ENCODE measurements around the gene PRRC2C.
"Not testable (repeated sequence)": the region's sequence is repeated elsewhere in the genome, so short reads cannot be mapped to it uniquely, and the experiment has no call there.

PRRC2C gene

GRCh38 chr1:171585715-171586114 lies 100.4 kb downstream of the PRRC2C start:
- no peak overlapping the region for H3K27ac ChIP-seq (ENCODE audit: low read length)
- H3K36me3 ChIP-seq (ENCODE audit: control insufficient read depth in 1 of 2, insufficient read depth in 2 of 2, low read length in 2 of 2) = peaks cover 60 to 69% of the 10 kb centered on the region in 2 donors

GRCh38 chr1:171588230-171588629 lies 102.9 kb downstream of the PRRC2C start:
- Histone ChIP-seq H3K27ac (ENCODE audit: low read length) (no peak overlapping the region), H3K27me3 (ENCODE audit: low read depth, low read length) (no peaks in the 10 kb centered on the region), H3K4me1 (ENCODE audit: control insufficient read depth in 1 of 2, insufficient read depth in 2 of 2, low read length in 2 of 2) (peaks cover 0 to 3% of the 10 kb centered on the region in 2 donors), H3K36me3 (ENCODE audit: control insufficient read depth in 1 of 2, insufficient read depth in 2 of 2, low read length in 2 of 2) (peaks cover 71 to 75% of the 10 kb centered on the region in 2 donors), H3K9me3 (ENCODE audit: control insufficient read depth in 1 of 2, low read length in 2 of 2) (no peaks in the 10 kb centered on the region), H3K4me3 (ENCODE audit: low read depth in 1 of 2, low read length in 2 of 2) (no peak overlapping the region)

More at GRCh38 chr1:171585715-171586114, 100.4 kb downstream of the PRRC2C start:
- Histone ChIP-seq H3K4me3 (ENCODE audit: low read depth in 1 of 2, low read length in 2 of 2) (no peak overlapping the region), H3K9me3 (ENCODE audit: control insufficient read depth in 1 of 2, low read length in 2 of 2) (no peaks in the 10 kb centered on the region), H3K27me3 (ENCODE audit: low read depth, low read length) (no peaks in the 10 kb centered on the region), H3K4me1 (ENCODE audit: control insufficient read depth in 1 of 2, insufficient read depth in 2 of 2, low read length in 2 of 2) (peaks cover 0 to 3% of the 10 kb centered on the region in 2 donors)

- no peaks in the 10 kb centered on the region for H3K9me3 ChIP-seq (ENCODE audit: control insufficient read depth in 1 of 2, low read length in 2 of 2)
- H3K4me1 ChIP-seq (ENCODE audit: control insufficient read depth in 1 of 2, insufficient read depth in 2 of 2, low read length in 2 of 2) = peaks cover 0 to 3% of the 10 kb centered on the region in 2 donors
- no peak overlapping the region for H3K4me3 ChIP-seq (ENCODE audit: low read depth in 1 of 2, low read length in 2 of 2)
- peaks cover 55 to 67% of the 10 kb centered on the region in 2 donors for H3K36me3 ChIP-seq (ENCODE audit: control insufficient read depth in 1 of 2, insufficient read depth in 2 of 2, low read length in 2 of 2)
- no peaks in the 10 kb centered on the region for H3K27me3 ChIP-seq (ENCODE audit: low read depth, low read length)
- no peak overlapping the region for H3K27ac ChIP-seq (ENCODE audit: low read length)
Measured at GRCh38 chr1:171590022-171590421, 104.7 kb downstream of the PRRC2C start.

GRCh38 chr1:171595324-171595723 lies 110.0 kb downstream of the PRRC2C start:
- no peaks in the 10 kb centered on the region for H3K4me1 ChIP-seq (ENCODE audit: control insufficient read depth in 1 of 2, insufficient read depth in 2 of 2, low read length in 2 of 2)
- peaks cover 22 to 32% of the 10 kb centered on the region in 2 donors for H3K36me3 ChIP-seq (ENCODE audit: control insufficient read depth in 1 of 2, insufficient read depth in 2 of 2, low read length in 2 of 2)
- H3K27ac ChIP-seq (ENCODE audit: low read length) = no peak overlapping the region
- H3K9me3 ChIP-seq (ENCODE audit: control insufficient read depth in 1 of 2, low read length in 2 of 2) = no peaks in the 10 kb centered on the region
- H3K27me3 ChIP-seq (ENCODE audit: low read depth, low read length) = no peaks in the 10 kb centered on the region
- no peak overlapping the region for H3K4me3 ChIP-seq (ENCODE audit: low read depth in 1 of 2, low read length in 2 of 2)

GRCh38 chr1:171596119-171596518 lies 110.8 kb downstream of the PRRC2C start:
- Histone ChIP-seq H3K4me1 (ENCODE audit: control insufficient read depth in 1 of 2, insufficient read depth in 2 of 2, low read length in 2 of 2) (no peaks in the 10 kb centered on the region), H3K4me3 (ENCODE audit: low read depth in 1 of 2, low read length in 2 of 2) (no peak overlapping the region), H3K27me3 (ENCODE audit: low read depth, low read length) (no peaks in the 10 kb centered on the region), H3K27ac (ENCODE audit: low read length) (no peak overlapping the region), H3K9me3 (ENCODE audit: control insufficient read depth in 1 of 2, low read length in 2 of 2) (no peaks in the 10 kb centered on the region), H3K36me3 (ENCODE audit: control insufficient read depth in 1 of 2, insufficient read depth in 2 of 2, low read length in 2 of 2) (peaks cover 18 to 24% of the 10 kb centered on the region in 2 donors)

GRCh38 chr1:171596705-171597104 lies 111.4 kb downstream of the PRRC2C start:
- H3K9me3 ChIP-seq (ENCODE audit: control insufficient read depth in 1 of 2, low read length in 2 of 2) = no peaks in the 10 kb centered on the region
- H3K4me3 ChIP-seq (ENCODE audit: low read depth in 1 of 2, low read length in 2 of 2) = no peak overlapping the region
- H3K4me1 ChIP-seq (ENCODE audit: control insufficient read depth in 1 of 2, insufficient read depth in 2 of 2, low read length in 2 of 2) = no peaks in the 10 kb centered on the region
- no peaks in the 10 kb centered on the region for H3K27me3 ChIP-seq (ENCODE audit: low read depth, low read length)
- no peak overlapping the region for H3K27ac ChIP-seq (ENCODE audit: low read length)
- H3K36me3 ChIP-seq (ENCODE audit: control insufficient read depth in 1 of 2, insufficient read depth in 2 of 2, low read length in 2 of 2) = peaks cover 12 to 18% of the 10 kb centered on the region in 2 donors

GRCh38 chr1:171597203-171597602 lies 111.9 kb downstream of the PRRC2C start:
- no peaks in the 10 kb centered on the region for H3K27me3 ChIP-seq (ENCODE audit: low read depth, low read length)
- H3K36me3 ChIP-seq (ENCODE audit: control insufficient read depth in 1 of 2, insufficient read depth in 2 of 2, low read length in 2 of 2) = peaks cover 7 to 13% of the 10 kb centered on the region in 2 donors
- no peak overlapping the region for H3K4me3 ChIP-seq (ENCODE audit: low read depth in 1 of 2, low read length in 2 of 2)
- H3K4me1 ChIP-seq (ENCODE audit: control insufficient read depth in 1 of 2, insufficient read depth in 2 of 2, low read length in 2 of 2) = no peaks in the 10 kb centered on the region
- H3K27ac ChIP-seq (ENCODE audit: low read length) = no peak overlapping the region
- no peaks in the 10 kb centered on the region for H3K9me3 ChIP-seq (ENCODE audit: control insufficient read depth in 1 of 2, low read length in 2 of 2)

GRCh38 chr1:171600310-171600709 lies 115.0 kb downstream of the PRRC2C start:
- not testable (repeated sequence) for H3K27me3 ChIP-seq (ENCODE audit: low read depth, low read length); H3K27ac ChIP-seq (ENCODE audit: low read length); H3K36me3 ChIP-seq (ENCODE audit: control insufficient read depth in 1 of 2, insufficient read depth in 2 of 2, low read length in 2 of 2); H3K9me3 ChIP-seq (ENCODE audit: control insufficient read depth in 1 of 2, low read length in 2 of 2); H3K4me1 ChIP-seq (ENCODE audit: control insufficient read depth in 1 of 2, insufficient read depth in 2 of 2, low read length in 2 of 2); H3K4me3 ChIP-seq (ENCODE audit: low read depth in 1 of 2, low read length in 2 of 2)

- Histone ChIP-seq H3K27ac (ENCODE audit: low read length) (no peak overlapping the region), H3K9me3 (ENCODE audit: control insufficient read depth in 1 of 2, low read length in 2 of 2) (no peaks in the 10 kb centered on the region), H3K4me1 (ENCODE audit: control insufficient read depth in 1 of 2, insufficient read depth in 2 of 2, low read length in 2 of 2) (no peaks in the 10 kb centered on the region), H3K4me3 (ENCODE audit: low read depth in 1 of 2, low read length in 2 of 2) (no peak overlapping the region), H3K36me3 (ENCODE audit: control insufficient read depth in 1 of 2, insufficient read depth in 2 of 2, low read length in 2 of 2) (no peaks in the 10 kb centered on the region), H3K27me3 (ENCODE audit: low read depth, low read length) (no peaks in the 10 kb centered on the region)
Measured at GRCh38 chr1:171600862-171601261, 115.5 kb downstream of the PRRC2C start.

- not testable (repeated sequence) for H3K4me1 ChIP-seq (ENCODE audit: control insufficient read depth in 1 of 2, insufficient read depth in 2 of 2, low read length in 2 of 2); H3K27ac ChIP-seq (ENCODE audit: low read length)
Measured at GRCh38 chr1:171603042-171603441, 117.7 kb downstream of the PRRC2C start.

GRCh38 chr1:171606402-171606941 lies 121.1 kb downstream of the PRRC2C start:
- H3K27ac ChIP-seq (ENCODE audit: low read length) = no peak overlapping the region

More at GRCh38 chr1:171603042-171603441, 117.7 kb downstream of the PRRC2C start:
- H3K4me3 ChIP-seq (ENCODE audit: low read depth in 1 of 2, low read length in 2 of 2); H3K9me3 ChIP-seq (ENCODE audit: control insufficient read depth in 1 of 2, low read length in 2 of 2); H3K36me3 ChIP-seq (ENCODE audit: control insufficient read depth in 1 of 2, insufficient read depth in 2 of 2, low read length in 2 of 2); H3K27me3 ChIP-seq (ENCODE audit: low read depth, low read length): not testable (repeated sequence)

GRCh38 chr1:171610385-171610784 lies 125.1 kb downstream of the PRRC2C start:
- Histone ChIP-seq H3K4me3 (ENCODE audit: low read depth in 1 of 2, low read length in 2 of 2) (no peak overlapping the region), H3K4me1 (ENCODE audit: control insufficient read depth in 1 of 2, insufficient read depth in 2 of 2, low read length in 2 of 2) (no peaks in the 10 kb centered on the region), H3K27me3 (ENCODE audit: low read depth, low read length) (no peaks in the 10 kb centered on the region), H3K27ac (ENCODE audit: low read length) (no peak overlapping the region), H3K36me3 (ENCODE audit: control insufficient read depth in 1 of 2, insufficient read depth in 2 of 2, low read length in 2 of 2) (no peaks in the 10 kb centered on the region), H3K9me3 (ENCODE audit: control insufficient read depth in 1 of 2, low read length in 2 of 2) (no peaks in the 10 kb centered on the region)

More at GRCh38 chr1:171606402-171606941, 121.1 kb downstream of the PRRC2C start:
- no peaks in the 10 kb centered on the region for H3K36me3 ChIP-seq (ENCODE audit: control insufficient read depth in 1 of 2, insufficient read depth in 2 of 2, low read length in 2 of 2)
- H3K4me3 ChIP-seq (ENCODE audit: low read depth in 1 of 2, low read length in 2 of 2) = no peak overlapping the region
- H3K27me3 ChIP-seq (ENCODE audit: low read depth, low read length) = no peaks in the 10 kb centered on the region
- H3K9me3 ChIP-seq (ENCODE audit: control insufficient read depth in 1 of 2, low read length in 2 of 2) = no peaks in the 10 kb centered on the region
- no peaks in the 10 kb centered on the region for H3K4me1 ChIP-seq (ENCODE audit: control insufficient read depth in 1 of 2, insufficient read depth in 2 of 2, low read length in 2 of 2)

Data from muscle layer of duodenum (tissue), 2 donors.